ENCODE data around the gene MCC. TPM values are rescaled to one million over a fixed set of nuclear protein-coding genes. Genes with fewer than 3 reads are reported as not detected.

The MCC gene
- total RNA-seq, 4 donors from 2014 or later, result 57.7 to 91.5 (median 76.0) TPM

DNA sequence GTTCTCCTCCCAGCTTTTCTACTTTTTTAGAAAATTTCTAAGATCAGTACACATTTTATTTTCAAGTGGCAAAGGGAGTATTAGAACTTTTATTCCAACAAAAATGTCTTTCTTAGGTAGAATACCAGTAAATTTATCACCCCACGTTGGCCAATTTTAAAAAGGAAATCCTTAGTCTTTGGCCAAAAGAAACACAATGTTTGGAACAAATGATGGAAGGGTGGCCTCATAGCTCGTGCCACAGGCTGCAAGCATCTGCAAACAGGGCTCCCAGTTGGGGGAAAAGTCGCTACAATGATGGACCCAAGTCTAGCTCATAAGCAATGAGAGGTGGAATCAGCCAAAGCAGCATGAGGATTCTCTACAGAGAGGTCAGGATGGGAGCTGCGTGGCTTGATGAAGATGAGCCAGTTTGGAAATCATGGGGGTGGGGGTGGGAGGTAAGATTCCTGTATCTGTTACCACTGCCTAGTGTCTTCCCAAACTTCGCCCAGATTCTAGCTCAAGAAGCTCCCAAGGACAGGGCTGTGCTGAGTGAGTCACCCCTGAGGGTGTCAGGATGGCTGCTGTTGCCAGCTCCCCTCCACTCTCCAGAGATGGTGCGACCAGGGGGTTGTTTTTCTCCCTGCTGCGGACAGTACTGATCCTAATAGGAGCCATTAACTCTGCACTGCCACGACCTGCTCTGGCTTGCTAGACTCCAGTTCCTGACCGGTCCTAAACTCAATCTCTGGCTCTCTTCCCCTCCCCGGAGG lies 436.0 kb downstream of the MCC start:
- 82 to 88% methylated on average over 10 of the region's 10 CpGs for WGBS, 2 donors
- peak in 1 of 2 donors; percentile 57 for DNase-seq (ENCODE audit: low spot score in 2 of 2)
- TF ChIP-seq, protein P1, sequence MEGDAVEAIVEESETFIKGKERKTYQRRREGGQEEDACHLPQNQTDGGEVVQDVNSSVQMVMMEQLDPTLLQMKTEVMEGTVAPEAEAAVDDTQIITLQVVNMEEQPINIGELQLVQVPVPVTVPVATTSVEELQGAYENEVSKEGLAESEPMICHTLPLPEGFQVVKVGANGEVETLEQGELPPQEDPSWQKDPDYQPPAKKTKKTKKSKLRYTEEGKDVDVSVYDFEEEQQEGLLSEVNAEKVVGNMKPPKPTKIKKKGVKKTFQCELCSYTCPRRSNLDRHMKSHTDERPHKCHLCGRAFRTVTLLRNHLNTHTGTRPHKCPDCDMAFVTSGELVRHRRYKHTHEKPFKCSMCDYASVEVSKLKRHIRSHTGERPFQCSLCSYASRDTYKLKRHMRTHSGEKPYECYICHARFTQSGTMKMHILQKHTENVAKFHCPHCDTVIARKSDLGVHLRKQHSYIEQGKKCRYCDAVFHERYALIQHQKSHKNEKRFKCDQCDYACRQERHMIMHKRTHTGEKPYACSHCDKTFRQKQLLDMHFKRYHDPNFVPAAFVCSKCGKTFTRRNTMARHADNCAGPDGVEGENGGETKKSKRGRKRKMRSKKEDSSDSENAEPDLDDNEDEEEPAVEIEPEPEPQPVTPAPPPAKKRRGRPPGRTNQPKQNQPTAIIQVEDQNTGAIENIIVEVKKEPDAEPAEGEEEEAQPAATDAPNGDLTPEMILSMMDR (IDR thresholded peaks at IDR 0.05), result no peak
- TF ChIP-seq POLR2A (IDR thresholded peaks at IDR 0.05), result no peak
- intact Hi-C loops (cut with DNase I; ENCODE audit: low total_unique reads), result no loop called here
- no peak overlapping the region for H3K4me3 ChIP-seq (ENCODE audit: low read depth, poor library complexity, severe bottlenecking)

DNA sequence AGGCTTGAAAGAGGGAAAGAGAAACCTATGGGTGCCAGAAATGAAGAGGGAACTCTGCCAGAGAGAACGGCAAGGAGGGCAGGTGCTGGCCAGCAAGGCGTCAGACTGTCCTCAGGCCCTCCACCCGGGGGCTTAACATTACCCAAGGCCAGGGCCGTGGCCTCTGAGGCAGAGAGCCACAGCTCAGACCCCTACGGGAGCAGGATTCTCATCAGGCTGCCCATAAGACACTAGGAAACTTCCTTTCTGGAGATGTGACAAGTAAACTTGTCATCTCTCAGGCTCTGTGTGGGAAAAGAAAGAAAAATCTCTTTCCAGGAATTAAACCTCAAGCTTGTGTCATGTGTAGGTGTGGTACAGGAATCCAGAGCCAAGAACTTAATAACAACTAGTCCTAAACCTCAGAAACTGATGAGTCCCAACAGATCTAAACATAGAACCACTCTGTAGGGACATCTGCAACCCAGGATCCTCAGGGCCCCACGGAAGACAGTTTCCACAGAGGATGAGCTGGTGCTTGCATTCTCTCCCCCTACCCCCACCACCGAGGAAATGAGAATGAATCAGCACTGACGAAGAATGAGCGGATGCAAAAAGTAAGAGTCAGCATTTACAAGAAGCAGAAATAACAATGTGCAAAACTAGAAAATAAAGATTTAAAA lies 437.4 kb downstream of the MCC start:
- TF ChIP-seq POLR2A (IDR thresholded peaks at IDR 0.05), result no peak
- TF ChIP-seq, protein P1 (IDR thresholded peaks at IDR 0.05), result no peak
- no peak overlapping the region for H3K4me3 ChIP-seq (ENCODE audit: low read depth, poor library complexity, severe bottlenecking)
- 18 to 20% methylated on average over 9 of the region's 9 CpGs for WGBS, 2 donors
- intact Hi-C loops (cut with DNase I; ENCODE audit: low total_unique reads), result no loop called here
- DNase-seq (ENCODE audit: low spot score in 2 of 2), result no peak

DNA sequence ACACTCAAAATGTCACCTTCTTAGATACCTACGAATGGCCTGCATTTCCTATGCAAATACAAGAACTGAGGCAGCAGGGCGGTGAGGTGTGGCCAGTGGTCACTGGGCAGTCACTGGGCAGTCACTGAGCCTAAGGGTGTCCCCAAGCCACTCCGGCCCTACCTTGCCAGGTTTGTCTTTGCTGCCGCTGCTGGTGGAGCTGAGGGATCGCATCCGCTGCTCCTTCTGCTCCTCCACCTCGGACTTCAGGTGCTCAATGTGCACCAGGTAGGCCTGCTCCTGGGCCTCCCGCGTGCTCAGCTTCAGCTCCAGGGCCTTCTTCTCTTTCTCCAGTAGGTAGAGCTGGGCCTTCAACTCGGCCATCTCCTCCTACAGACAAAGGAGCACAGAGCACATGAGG lies 439.3 kb downstream of the MCC start:
- no peak for DNase-seq (ENCODE audit: low spot score in 2 of 2)
- TF ChIP-seq, protein P1 (IDR thresholded peaks at IDR 0.05), result no peak
- no peak for TF ChIP-seq POLR2A (IDR thresholded peaks at IDR 0.05)
- WGBS, 2 donors, result 96 to 98% methylated on average over 10 of the region's 10 CpGs
- intact Hi-C loops (cut with DNase I; ENCODE audit: low total_unique reads), result no loop called here
- H3K4me3 ChIP-seq (ENCODE audit: low read depth, poor library complexity, severe bottlenecking), result no peak overlapping the region

DNA sequence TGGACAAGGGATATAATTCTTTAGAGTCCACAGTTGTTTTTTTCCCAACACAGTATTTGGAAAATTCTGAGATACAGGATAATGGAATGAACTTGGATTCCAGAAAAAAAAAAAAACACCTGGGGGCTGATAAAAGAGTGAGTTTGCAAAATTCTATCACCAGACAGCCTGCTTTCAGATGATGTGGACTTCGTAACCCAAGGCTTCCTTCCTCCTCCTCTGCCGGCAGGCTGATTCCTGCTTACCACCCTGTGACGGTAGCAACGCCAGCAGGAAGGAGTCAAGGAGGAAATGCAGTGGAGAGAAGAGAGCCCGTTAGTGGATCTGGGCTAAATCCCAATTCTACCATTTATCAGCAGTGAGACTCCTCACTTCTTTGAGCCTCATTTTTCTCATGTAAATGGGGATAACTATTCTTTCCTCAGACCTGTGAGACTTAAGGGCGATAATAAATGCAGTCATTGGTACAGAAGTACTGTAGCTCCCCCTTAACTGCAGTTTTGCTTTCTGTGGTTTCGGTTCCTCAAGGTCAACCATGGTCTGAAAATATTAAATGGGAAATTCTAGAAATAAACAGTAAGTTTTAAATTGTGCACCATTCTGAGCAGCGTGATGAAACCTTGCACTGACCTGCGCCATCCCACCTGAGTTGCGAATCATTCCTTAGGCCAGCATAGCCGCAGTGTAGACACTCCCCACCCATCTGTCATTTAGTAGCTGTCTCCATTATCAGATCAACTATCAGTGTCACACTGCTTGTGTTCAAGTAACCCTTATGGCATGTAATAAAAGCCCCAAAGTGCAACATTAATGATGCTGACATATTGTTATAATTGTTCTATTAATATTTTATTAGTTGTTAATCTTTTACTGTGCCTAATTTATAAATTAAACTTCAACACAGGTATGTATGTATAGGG lies 440.3 kb downstream of the MCC start:
- DNase-seq (ENCODE audit: low spot score in 2 of 2), result peak in 1 of 2 donors; percentile 71
- intact Hi-C loops (cut with DNase I; ENCODE audit: low total_unique reads), result no loop called here
- TF ChIP-seq POLR2A (IDR thresholded peaks at IDR 0.05), result no peak
- TF ChIP-seq, protein P1 (IDR thresholded peaks at IDR 0.05), result no peak
- WGBS, 2 donors, result 74 to 79% methylated on average over 11 of the region's 11 CpGs
- H3K4me3 ChIP-seq (ENCODE audit: low read depth, poor library complexity, severe bottlenecking), result no peak overlapping the region

DNA sequence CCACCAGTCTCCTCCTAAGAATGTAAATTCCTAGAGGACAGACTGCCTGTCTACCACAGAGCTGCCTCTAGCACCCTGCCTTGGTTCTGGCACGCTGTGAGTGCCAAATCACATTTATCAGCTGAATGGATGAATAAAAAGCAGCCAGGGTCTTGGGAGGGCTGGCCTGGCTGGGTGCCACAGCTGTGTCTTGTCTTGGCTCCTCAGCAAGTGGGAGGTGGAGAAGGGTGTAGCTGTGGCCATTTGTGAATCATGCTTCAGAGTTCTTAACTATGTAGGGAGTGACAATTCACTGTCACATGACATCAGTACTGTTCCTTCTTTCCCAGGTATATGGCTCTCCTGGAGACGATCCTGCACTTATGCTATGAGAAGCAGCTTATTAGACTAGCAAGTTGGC lies 441.0 kb downstream of the MCC start:
- no peak for TF ChIP-seq POLR2A (IDR thresholded peaks at IDR 0.05)
- TF ChIP-seq, protein P1 (IDR thresholded peaks at IDR 0.05), result no peak
- 67 to 71% methylated on average over 2 of the region's 2 CpGs for WGBS, 2 donors
- DNase-seq (ENCODE audit: low spot score in 2 of 2), result peak in 1 of 2 donors; percentile 85
- no peak overlapping the region for H3K4me3 ChIP-seq (ENCODE audit: low read depth, poor library complexity, severe bottlenecking)
- intact Hi-C loops (cut with DNase I; ENCODE audit: low total_unique reads), result no loop called here
